ENCODE data around the gene SHQ1. TPM values are rescaled to one million over a fixed set of nuclear protein-coding genes. Genes with fewer than 3 reads are reported as not detected.
"Not testable (repeated sequence)": the region's sequence is repeated elsewhere in the genome, so short reads cannot be mapped to it uniquely, and the experiment has no call there.

Gene SHQ1
- total and polyA plus RNA-seq, 2 of the 4 experiments (the other 2 are of a cell fraction) = 10.4 to 19.4 TPM

DNA sequence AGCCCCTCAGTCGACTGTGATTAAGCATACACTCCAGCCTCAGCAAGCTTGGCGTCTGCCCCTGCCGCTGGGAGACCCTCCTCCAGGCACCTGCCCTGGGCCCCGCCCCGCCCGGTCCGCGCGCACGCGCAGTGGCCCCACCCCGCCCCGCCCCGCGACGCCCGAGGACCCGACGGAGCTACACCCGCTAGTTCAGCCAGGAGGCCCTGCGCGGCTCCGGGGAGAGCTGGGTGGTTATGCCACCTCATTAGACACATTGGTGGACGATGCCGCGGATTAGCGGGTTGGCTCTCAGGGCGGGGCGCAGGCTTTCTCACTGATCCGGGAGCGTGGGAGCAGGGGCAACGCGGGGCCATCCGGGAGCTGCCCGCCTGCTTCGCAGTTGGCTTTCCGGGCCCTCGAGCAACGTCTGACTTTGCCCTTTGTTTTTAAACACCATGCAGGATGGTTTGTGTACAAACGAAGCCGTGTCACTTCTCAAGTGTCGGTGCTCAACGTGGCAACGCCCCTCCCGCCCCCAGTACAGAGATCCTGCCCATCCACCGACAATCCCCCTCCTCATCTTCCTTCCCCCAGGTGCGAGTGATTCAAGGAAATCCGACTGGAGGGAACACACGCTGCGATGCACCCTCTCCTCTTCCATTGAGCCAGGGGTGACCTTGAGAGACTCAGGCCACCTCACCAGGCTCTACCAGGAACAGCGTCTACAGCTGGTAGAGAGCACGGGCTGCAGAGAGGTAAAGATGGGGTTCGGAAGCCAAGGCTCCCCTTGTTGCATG, 109.3 kb downstream of the SHQ1 start:
- Histone ChIP-seq H3K27ac (ENCODE audit: insufficient read depth, low read length) (no peak overlapping the region), H3K4me3 (ENCODE audit: insufficient read depth, low read depth, low read length) (peak overlapping the region; percentile 31), H3K18ac (ENCODE audit: low read depth, low read length) (no peak overlapping the region), H3K27me3 (ENCODE audit: control insufficient read depth, insufficient read depth, low read length) (peaks cover 7% of the 10 kb centered on the region), H3K9ac (ENCODE audit: low read depth, low read length) (no peak overlapping the region), H2BK5ac (ENCODE audit: low read depth, low read length, poor library complexity, severe bottlenecking) (no peak overlapping the region), H3K23ac (ENCODE audit: low read depth, low read length) (no peak overlapping the region), H3K4me1 (ENCODE audit: control insufficient read depth, insufficient read depth, low read length) (no peaks in the 10 kb centered on the region), H2AK9ac (replicated peaks; ENCODE audit: low read depth, low read length, poor library complexity) (peak overlapping the region; percentile 1), H4K5ac (ENCODE audit: low read depth, low read length) (no peak overlapping the region), H2AK5ac (ENCODE audit: low read depth, low read length) (no peak overlapping the region), H2BK20ac (ENCODE audit: low read depth, low read length) (no peak overlapping the region), H2BK120ac (ENCODE audit: low read depth, low read length) (no peak overlapping the region), H3K36me3 (ENCODE audit: control insufficient read depth, insufficient read depth, low read length) (no peaks in the 10 kb centered on the region), H3K9me3 (ENCODE audit: control insufficient read depth, insufficient read depth, low read length) (peaks cover 2% of the 10 kb centered on the region; the same call in 1 of the 2 replicates), H3K14ac (replicated peaks; ENCODE audit: low read depth, low read length) (no peak overlapping the region), H3K79me1 (ENCODE audit: low read depth in 1 of 2, low read length in 2 of 2) (no peaks in the 10 kb centered on the region), H4K91ac (ENCODE audit: insufficient read depth, low read depth, low read length) (no peak overlapping the region), H3K9me1 (ENCODE audit: insufficient read depth, low read length) (no peaks in the 10 kb centered on the region), H4K8ac (ENCODE audit: low read depth in 2 of 2, low read length in 2 of 2) (no peak overlapping the region), H3K4me2 (ENCODE audit: low read depth, low read length) (peak overlapping the region; percentile 77; the same call in 1 of the 2 replicates), H3K56ac (ENCODE audit: extremely low read depth, insufficient read depth, low read length) (no peak overlapping the region), H3K4ac (ENCODE audit: low read depth, low read length) (no peak overlapping the region), H2AFZ (replicated peaks; ENCODE audit: low read length, poor library complexity) (peak overlapping the region; percentile 73), H4K20me1 (ENCODE audit: insufficient read depth, low read length) (no peaks in the 10 kb centered on the region), H2BK15ac (ENCODE audit: low read depth, low read length) (no peak overlapping the region)
- CTCF ChIA-PET = no interaction called here
- no peak for TF ChIP-seq CEBPB (IDR thresholded peaks at IDR 0.05; ENCODE audit: low read depth, low read length)
- no peak for TF ChIP-seq MXI1 (IDR thresholded peaks at IDR 0.05; ENCODE audit: borderline replicate concordance, low read depth, low read length)
- TF ChIP-seq, protein P1, sequence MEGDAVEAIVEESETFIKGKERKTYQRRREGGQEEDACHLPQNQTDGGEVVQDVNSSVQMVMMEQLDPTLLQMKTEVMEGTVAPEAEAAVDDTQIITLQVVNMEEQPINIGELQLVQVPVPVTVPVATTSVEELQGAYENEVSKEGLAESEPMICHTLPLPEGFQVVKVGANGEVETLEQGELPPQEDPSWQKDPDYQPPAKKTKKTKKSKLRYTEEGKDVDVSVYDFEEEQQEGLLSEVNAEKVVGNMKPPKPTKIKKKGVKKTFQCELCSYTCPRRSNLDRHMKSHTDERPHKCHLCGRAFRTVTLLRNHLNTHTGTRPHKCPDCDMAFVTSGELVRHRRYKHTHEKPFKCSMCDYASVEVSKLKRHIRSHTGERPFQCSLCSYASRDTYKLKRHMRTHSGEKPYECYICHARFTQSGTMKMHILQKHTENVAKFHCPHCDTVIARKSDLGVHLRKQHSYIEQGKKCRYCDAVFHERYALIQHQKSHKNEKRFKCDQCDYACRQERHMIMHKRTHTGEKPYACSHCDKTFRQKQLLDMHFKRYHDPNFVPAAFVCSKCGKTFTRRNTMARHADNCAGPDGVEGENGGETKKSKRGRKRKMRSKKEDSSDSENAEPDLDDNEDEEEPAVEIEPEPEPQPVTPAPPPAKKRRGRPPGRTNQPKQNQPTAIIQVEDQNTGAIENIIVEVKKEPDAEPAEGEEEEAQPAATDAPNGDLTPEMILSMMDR (conservative IDR thresholded peaks at IDR 0.05; ENCODE audit: low read depth, low read length) = no peak
- no peak for TF ChIP-seq RFX5 (IDR thresholded peaks at IDR 0.05; ENCODE audit: low read depth, low read length)
- dilution Hi-C loops (cut with HindIII; ENCODE audit: low sequenced_read_pairs, unreplicated experiment) = no loop called here
- no TSS peak for BruUV-seq (replicated peaks)
- in situ Hi-C loops (cut with MboI; ENCODE audit: low sequenced_read_pairs) = no loop called here
- 10% methylated on average over 32 of the region's 53 CpGs; no CpG with 5 or more reads in 1 of the 2 experiments for WGBS, 2 experiments (ENCODE audit: extremely low coverage in 2 of 2, insufficient read length in 1 of 2)
- DNase-seq = no peak
- POLR2A ChIA-PET (ENCODE audit: unreplicated experiment) = no interaction called here
- intact Hi-C loops (cut with micrococcal nuclease) = no loop called here
- peak; percentile 60 for ATAC-seq (ENCODE audit: low read depth)

DNA sequence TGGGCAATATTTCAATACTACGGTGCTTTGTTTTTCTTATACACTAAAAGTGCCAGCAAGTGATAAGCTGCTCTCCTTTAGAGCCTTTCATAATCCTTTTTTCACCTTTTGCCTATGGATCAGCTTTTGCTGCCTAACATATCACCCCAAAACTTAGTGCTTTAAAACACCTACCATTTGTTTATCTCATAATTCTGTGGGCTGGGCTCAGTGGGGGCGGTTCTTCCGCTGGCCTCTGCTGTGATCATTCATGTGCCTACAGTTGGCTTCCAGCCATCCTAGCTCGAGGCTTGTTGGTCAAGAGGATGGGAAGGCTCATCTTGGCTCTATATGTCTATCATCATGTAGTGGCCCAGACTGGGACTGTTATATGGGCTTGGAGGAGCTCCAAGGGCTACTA, 113.2 kb downstream of the SHQ1 start:
- POLR2A ChIA-PET (ENCODE audit: unreplicated experiment); H4K8ac ChIP-seq (ENCODE audit: low read depth in 2 of 2, low read length in 2 of 2); H3K18ac ChIP-seq (ENCODE audit: low read depth, low read length); H3K4ac ChIP-seq (ENCODE audit: low read depth, low read length); H2BK20ac ChIP-seq (ENCODE audit: low read depth, low read length); H2AK9ac ChIP-seq (replicated peaks; ENCODE audit: low read depth, low read length, poor library complexity); CTCF ChIA-PET; H2BK15ac ChIP-seq (ENCODE audit: low read depth, low read length); H3K23ac ChIP-seq (ENCODE audit: low read depth, low read length); H3K4me2 ChIP-seq (ENCODE audit: low read depth, low read length); H3K79me1 ChIP-seq (ENCODE audit: low read depth in 1 of 2, low read length in 2 of 2); ATAC-seq (ENCODE audit: low read depth); H2AK5ac ChIP-seq (ENCODE audit: low read depth, low read length); DNase-seq; BruUV-seq (replicated peaks); H2BK5ac ChIP-seq (ENCODE audit: low read depth, low read length, poor library complexity, severe bottlenecking); H3K9me3 ChIP-seq (ENCODE audit: control insufficient read depth, insufficient read depth, low read length); H3K9me1 ChIP-seq (ENCODE audit: insufficient read depth, low read length); intact Hi-C loops (cut with micrococcal nuclease); H3K27me3 ChIP-seq (ENCODE audit: control insufficient read depth, insufficient read depth, low read length); H4K5ac ChIP-seq (ENCODE audit: low read depth, low read length); H3K36me3 ChIP-seq (ENCODE audit: control insufficient read depth, insufficient read depth, low read length); H3K56ac ChIP-seq (ENCODE audit: extremely low read depth, insufficient read depth, low read length); H2BK120ac ChIP-seq (ENCODE audit: low read depth, low read length); H2AFZ ChIP-seq (replicated peaks; ENCODE audit: low read length, poor library complexity); H3K9ac ChIP-seq (ENCODE audit: low read depth, low read length); H4K91ac ChIP-seq (ENCODE audit: insufficient read depth, low read depth, low read length); in situ Hi-C loops (cut with MboI; ENCODE audit: low sequenced_read_pairs); H4K20me1 ChIP-seq (ENCODE audit: insufficient read depth, low read length); H3K4me3 ChIP-seq (ENCODE audit: insufficient read depth, low read depth, low read length); dilution Hi-C loops (cut with HindIII; ENCODE audit: low sequenced_read_pairs, unreplicated experiment); H3K4me1 ChIP-seq (ENCODE audit: control insufficient read depth, insufficient read depth, low read length); H3K14ac ChIP-seq (replicated peaks; ENCODE audit: low read depth, low read length); H3K27ac ChIP-seq (ENCODE audit: insufficient read depth, low read length): not testable (repeated sequence)
- no CpG with 5 or more reads among the region's 4 CpGs for WGBS, 2 experiments (ENCODE audit: extremely low coverage in 2 of 2, insufficient read length in 1 of 2)
